GM18519 (cell line): ENCODE results near the gene STK17A.

Experiments
- ATAC-seq: cut with Tn5 transposase; IDR thresholded peaks from one replicate; pipeline ENCODE4 v1.9.1; 2021; ENCODE audit warnings: mild to moderate bottlenecking, moderate library complexity; ENCODE audit not compliant: unreplicated experiment, low FRiP score

Gene STK17A

DNA sequence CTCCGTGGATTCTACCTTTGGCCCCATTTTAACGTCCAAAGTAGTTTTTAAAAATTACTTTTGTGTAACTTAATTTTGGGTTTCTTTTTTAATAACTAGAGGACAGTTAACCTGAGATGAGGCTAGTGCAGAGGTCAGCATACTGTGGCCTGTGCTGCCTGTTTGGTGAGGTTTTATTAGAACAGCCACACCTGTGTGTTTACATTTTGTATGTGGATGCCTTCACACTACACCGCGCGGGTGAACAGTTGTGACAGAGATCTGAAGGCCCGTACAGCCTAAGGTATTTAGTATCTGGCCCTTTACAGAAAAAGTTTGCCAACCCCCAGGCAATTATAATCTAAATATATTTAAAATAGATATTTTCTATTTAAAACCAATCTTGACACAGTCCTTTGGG is 46.9 kb downstream of the STK17A start:
- no peak for ATAC-seq

DNA sequence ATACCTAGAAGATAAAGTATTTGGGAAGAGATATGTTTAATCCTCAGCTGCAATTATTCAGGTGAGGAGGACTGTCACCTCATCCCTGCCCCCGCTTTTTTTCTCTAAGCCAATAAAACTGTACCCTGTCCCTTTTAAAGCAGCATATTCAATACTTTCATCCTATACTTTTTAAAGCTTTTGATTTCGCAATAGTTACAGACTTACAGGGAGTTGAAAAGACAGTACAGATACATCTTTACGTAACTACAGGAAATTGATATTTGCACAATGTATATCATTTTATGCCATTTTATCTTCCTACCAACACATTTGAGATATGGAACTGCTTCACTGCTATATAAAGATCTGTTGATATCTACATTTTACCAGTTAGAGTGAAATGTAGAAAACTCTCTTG is 47.6 kb downstream of the STK17A start:
- ATAC-seq = no peak

DNA sequence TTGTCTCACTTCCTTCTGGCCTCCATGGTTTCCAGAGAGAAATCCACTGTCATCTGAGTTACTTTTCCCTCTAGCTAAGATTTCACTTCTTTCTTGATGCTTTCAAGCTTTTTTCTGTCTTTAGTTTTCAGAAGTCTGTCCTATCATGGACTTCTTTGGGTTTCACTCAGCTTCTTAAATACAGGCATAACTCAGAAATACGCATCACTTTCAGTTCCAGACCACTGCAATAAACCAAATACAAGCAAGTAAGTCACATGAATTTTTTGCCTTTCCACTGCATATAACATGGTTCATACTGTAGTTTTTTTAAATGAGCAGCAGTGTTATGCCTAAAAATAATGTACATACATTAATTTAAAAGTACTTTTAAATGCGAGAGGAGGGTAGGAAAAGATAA is 48.7 kb downstream of the STK17A start:
- ATAC-seq = no peak

DNA sequence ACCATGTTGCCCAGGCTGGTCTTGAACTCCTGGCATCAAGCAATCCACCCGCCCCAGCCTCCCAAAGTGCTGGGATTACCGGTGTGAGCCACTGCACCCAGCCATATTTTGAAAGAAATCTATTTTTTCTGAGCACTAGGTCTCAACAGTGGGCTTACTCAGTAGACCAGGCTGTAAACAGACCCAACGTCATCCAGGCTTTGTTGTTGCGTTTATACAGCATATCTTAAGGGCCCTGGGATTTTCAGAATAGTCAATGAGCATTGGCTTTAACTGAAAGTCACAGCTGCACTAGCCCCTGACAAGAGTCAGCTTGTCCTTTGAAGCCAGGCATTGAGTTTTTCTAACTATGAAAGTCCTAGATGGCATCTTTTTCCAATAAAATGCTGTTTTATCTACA is 49.8 kb downstream of the STK17A start:
- ATAC-seq = no peak

GRCh38 chr7:43634384-43634783 is 51.5 kb downstream of the STK17A start:
- ATAC-seq = no peak

- ATAC-seq = no peak
Measured at GRCh38 chr7:43636093-43636492, 53.2 kb downstream of the STK17A start.

DNA sequence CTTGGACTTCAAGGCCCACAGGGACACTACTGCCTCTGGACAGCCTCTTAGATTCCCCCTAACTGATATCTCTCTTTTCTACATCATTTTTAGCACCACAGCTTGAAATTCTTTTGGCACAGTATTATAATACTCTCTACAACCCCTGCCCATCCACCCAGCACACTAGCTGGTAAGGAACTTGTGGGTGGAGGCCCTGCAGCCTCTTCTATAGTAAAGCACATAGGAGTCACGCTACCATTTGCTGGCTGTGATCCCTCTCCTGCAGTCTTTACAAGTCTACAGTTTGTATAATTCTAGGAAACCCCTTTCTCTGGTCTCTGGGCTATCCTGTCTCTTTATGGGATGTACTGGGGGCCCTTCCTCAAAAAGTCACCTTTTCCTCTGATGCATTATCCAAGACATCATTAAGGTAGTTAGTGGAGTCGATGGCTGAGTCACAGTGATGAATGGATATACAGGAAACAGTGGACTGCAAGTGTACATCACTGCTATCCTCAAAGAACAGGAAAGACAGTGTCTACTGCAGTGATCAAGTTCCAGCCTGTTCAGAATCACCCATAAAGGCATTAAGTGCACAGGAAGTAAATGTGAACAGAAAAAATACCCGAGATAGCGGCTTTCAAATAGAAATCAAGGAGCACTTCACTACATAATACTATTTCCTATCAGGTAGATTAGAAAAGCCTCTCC is 54.4 kb downstream of the STK17A start:
- ATAC-seq = no peak

- no peak for ATAC-seq
Measured at GRCh38 chr7:43639858-43640491, 57.1 kb downstream of the STK17A start.

GRCh38 chr7:43640679-43641078 is 57.8 kb downstream of the STK17A start:
- no peak for ATAC-seq

- no peak for ATAC-seq
Measured at GRCh38 chr7:43642897-43643630, 60.2 kb downstream of the STK17A start.

DNA sequence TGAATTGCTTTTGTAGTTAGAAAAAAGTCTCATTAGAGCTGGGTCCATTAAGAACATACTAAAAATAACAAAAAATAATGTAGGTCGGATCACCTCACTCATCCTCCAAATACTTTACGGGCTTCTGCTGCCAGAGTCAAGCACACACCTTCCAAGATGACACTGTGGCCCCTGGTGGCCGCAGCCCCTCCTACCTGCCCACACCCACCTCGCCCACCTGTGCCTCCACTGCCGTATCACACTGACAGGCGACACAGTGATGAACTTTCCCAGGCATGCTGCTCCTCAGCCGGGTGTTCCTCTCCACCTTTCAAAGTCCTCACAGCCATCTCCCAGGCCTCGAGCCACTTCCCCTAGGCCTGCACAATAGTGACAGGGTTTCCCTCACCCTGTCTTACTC is 60.9 kb downstream of the STK17A start:
- ATAC-seq = no peak

- ATAC-seq = no peak
Measured at GRCh38 chr7:43645699-43646226, 62.9 kb downstream of the STK17A start.

- no peak for ATAC-seq
Measured at GRCh38 chr7:43646603-43647338, 63.9 kb downstream of the STK17A start.

DNA sequence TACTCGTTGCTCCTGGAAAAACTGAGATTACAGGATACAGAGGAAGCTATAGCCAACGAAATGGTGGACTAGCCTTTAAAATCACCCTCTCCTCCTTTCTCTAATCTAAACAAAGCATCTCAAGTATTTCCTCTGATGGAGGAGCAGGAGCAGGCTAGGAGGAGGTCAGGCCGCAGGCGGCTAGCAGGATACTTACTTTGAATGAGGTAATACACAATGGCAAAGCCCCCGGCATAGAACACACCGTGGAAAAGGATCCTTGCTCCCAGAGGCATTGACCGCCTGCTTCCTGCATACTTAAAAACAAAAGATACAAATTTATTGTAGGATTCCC is 64.4 kb downstream of the STK17A start:
- no peak for ATAC-seq

DNA sequence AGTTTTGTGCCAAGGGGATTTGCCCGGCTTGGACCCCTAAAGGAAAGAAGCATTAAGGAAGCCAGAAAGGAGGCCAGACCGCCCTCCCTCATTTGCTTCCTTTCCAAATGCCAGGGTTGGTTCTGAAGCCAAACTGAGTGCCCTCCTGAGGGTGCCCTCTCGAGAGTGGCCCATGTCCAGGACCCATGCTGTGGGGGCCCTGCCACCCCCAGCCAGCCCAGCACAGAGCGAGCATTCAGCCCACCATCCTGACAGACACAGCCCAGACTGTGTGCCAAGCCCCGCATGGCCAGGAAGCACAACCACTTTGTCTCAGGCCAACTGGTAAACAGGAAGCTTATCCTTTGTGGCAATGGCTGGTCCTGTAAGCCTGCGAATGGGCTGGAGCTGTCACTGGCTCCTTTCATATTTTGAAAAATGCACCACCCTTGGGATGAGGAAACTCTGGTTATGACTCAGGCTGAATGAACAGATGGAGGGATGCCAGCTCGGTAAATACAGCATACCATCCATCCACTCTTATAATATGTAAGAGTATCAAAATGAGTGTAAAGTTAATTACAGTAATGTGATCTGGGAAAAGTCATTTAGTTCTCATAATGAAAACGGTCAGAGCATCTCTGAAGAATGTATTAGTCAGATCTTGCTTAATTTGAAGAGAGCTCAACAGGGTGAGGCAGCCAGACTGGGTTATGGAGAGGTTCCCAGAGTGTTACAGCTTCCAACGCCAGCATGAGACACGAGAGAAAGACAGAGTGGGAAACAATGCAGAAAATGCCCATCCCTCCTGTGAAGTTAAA is 65.0 kb downstream of the STK17A start:
- peak; percentile 27 for ATAC-seq

GRCh38 chr7:43648473-43649406 is 65.8 kb downstream of the STK17A start:
- peak; percentile 33 for ATAC-seq

DNA sequence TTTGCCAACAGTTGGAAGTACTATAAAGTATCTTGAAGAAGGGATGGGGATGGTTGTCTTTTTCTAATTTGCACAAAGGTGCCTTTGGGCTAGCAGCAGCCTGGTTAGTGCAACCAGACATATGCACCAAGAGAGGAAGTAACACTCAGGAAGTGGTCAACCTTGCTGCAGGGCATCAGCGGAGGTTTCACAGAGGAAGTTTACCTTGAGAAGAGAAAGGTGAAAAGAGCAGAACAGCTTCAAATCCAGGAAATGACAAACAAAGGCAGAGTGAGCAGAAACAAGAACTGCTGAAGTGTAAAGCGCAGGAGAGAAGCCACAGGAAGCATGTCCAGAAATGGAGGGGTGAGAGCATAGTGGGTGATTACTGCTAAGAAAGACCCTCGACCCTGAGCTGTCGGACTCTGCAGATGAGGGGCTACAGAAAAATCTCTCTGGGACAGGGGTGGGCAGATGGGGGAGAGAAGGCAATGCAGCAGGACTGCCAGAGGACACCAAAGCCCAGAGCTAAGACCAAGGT is 66.9 kb downstream of the STK17A start:
- ATAC-seq = peak; percentile 69

GRCh38 chr7:43650457-43651052 is 67.6 kb downstream of the STK17A start:
- no peak for ATAC-seq
